ENCODE data around the gene AAMP.
A peak's percentile ranks its signal among the peaks of the same experiment; 100 is the strongest.

AAMP gene

DNA sequence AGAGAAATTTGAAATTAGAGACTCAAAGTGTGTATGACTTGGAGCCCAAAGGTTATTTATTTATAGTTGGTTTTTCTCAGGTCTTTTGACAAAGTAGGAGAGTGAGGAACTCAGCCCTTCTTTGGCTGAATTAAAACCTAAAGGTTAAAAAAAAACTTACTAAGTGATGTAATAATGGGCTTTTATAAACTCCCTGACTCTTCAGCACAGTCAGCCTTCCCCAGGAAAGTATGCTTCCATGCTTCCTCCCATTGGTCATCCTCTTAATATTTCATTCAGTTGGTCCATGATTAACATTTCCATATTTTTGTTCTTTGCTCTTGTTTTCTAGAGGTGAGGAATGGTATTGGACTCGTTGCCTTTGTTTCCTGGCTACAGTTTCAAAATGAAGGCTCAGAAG is 45.8 kb downstream of the AAMP start:
- DNase-seq (ENCODE audit: low read depth in 2 of 2, low spot score in 1 of 2) = no peak

DNA sequence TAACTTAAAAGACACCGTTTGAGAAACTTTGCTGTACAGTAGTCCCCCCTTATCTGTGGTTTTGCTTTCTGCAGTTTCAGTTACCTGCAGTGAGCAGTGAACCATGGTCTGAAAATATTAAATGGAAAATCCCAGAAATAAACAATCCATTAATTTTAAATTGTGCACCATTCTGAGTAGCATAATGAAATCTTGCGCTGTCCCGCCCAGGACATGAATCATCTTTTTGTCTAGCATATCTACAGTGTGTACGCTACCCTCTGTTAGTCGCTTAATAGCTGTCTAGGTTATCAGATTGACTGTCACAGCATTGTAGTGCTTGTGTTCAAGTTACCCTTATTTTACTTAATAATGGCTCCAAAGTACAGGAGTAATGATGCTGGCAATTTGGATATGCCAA is 46.9 kb downstream of the AAMP start:
- no peak for DNase-seq (ENCODE audit: low read depth in 2 of 2, low spot score in 1 of 2)

DNA sequence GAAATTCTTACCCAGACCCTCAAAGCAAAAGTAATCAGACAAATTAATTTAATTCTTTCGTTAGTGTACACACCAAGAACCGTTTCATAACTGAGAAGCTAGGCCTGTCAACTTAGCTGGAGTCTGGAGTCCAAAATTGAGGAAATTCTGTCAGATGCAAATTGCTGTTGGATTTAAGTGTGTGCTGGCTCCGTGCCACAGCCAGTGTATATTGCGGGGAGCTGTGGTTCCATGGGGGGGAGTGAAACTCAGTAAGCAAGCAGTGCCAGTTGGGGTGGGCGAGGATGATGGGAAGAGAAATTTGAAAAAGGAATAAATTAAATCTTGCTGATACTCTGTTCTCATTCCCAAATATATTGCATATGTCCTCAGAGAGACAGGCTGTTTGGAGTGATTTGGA is 48.9 kb downstream of the AAMP start:
- DNase-seq (ENCODE audit: low read depth in 2 of 2, low spot score in 1 of 2) = no peak

DNA sequence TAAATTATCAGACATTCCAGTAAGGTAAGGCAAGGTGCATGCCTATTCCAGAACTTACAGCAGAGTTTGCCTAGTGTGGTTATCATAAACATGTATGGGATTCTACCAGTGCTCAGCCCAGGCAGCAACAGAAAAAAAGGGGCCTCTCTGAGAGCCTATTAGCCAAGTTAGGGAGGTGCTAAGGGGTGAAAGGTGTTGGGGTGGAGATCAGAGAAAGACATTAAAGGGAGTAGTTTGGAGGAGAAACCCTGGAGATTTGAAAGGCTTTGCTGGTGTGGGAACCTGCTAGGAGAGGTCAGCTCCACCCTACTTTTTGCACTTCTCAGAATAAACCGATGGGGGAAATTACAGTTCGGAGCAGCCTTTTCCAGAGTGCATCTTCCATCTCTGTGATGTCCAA is 50.0 kb downstream of the AAMP start:
- no peak for DNase-seq (ENCODE audit: low read depth in 2 of 2, low spot score in 1 of 2)

DNA sequence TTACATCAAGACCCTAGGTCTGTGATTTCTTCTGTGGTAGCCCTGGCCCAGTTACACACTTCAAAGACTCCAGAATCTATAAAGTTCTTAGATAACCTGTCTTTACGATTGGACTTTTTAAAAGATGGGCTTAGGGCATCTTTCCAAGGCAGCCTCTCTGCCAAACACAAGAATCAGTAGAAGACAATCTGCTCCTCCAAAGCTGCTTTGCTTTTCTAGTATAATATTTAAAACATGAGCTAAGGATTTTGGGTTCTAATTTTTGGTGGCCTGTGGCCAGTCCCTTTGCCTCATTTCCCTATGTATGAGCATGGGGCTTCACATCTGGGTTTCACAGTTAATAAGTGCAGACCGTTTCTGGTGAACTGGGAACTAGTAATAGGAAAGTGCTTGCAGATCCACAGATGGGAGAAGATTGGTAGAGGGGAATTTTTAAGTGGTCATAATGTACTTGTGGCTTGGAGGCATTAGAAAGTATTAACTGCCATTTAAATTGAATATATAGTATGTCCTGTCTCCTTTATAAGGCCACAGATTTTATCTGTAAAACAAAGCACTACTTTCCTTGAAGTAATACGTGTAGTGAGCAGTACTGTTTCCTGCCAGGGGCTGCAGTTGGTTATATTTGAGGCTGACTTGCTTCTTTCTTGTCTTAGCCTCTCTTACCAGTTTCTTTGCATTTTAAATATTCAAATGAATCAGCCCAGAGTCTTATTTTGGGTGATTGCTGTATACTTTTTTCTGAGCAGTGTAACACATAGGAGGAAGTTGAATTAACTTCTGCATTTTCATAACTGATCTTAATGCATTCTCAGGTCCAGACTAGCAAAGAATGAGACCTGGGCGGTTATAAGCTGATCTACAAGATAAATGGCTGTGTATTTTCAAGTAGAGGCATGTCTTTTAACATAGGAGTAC is 51.4 kb downstream of the AAMP start:
- DNase-seq (ENCODE audit: low read depth in 2 of 2, low spot score in 1 of 2) = no peak

DNA sequence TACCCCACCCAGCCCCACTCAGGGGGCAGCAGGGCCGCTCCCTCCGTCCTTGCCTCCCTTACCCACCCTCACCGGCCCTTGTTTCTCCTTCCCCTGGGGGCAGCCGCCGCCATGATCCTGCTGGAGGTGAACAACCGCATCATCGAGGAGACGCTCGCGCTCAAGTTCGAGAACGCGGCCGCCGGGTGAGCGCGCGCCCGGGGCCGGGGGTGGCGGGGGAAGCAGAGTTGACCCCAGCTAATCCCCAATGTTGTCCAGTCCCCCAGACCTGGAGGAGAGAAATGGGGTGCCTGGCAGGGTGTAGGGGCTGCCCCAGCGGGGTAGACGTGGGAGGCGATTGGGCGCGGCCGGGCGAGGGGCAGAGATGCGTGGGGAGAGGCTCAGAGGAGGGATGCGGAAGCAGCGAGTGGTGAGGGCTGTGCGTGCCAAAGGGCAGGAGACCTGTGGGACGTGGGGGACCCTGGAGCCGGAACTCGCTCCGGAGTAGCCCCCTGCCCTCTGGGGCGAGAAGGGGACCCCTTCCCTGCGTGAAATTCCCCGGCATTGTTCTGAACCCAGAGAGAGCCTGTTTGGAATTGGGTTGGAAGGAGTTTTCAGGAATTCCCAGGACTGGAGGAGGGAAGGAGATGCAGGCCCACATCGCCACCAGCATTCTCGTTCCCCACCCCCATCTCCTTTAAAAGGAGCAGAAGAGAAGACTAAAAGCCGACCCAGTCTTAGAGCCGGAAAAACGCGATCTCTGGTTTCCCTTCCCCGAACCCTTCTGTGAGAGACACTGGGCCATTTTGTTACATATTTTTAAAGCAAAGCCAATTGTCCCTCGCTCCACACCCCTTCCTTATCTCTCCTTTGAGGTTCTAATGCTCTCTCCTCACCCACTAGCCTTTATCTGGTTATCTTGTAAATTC is 52.3 kb downstream of the AAMP start:
- peak in 1 of 2 donors; percentile 46 for DNase-seq (ENCODE audit: low read depth in 2 of 2, low spot score in 1 of 2)

DNA sequence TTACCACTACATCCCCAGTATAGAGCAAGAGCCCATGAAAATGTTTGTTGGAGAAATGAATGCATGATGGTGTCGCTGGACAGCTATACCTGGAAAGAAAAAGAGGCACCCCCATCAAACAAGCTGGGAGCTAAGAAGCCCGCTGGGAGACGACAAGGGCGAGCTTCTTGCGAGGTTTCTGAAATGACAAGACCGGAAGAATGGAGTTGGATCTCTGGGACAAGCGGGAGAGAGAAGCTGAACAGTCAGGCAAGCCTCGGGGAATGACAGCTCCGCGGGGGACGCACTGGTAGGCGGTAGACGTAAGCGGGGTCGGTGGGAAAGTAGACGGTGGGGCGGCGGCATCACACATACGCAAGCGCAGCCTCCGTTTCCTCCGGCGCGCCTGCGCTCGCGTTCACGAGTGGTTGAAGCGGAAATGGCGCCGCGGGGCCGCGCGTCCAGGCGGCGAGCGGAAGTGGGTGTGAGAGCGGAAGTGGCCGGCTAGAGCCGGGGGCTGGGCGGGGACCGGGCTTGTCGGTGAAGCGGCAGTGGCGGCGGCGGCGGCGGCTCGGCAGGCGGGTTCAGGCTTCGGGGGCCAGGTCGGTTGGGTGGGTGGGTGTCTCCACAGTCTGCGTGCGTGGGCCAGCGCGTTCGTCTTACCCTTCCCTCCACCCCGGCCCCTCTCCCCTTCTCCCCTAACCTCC is 53.1 kb downstream of the AAMP start, which contains the start of gene ARPC2:
Gene ARPC2 (plus strand): TSS at position 516 of the 686 bp plus-strand sequence. CDS start 282 bp downstream, outside the sequence.
- DNase-seq (ENCODE audit: low read depth in 2 of 2, low spot score in 1 of 2) = peak; percentile 91 to 92

DNA sequence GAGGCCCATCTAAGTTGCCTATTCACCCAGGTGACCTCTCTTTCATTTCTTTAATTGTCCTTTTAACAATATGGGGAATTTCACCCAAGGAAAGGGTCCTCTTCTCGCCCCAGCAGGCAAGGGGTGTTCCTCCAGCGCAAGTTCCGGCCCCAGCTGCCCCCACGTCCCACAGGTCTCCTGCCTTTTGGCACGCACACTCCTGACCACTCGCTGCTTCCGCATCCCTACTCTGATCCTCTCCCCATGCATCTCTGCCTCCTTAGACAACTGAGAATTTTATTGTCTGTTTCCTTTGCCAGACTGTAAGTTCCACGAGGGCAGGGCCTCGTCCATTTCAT is 53.6 kb downstream of the AAMP start:
- DNase-seq (ENCODE audit: low read depth in 2 of 2, low spot score in 1 of 2) = no peak

Data from stimulated activated CD8-positive, alpha-beta memory T cell treated with anti-CD3 and anti-CD28 coated beads, Interleukin-4, amount 100 ng/mL, for 1 hour (primary cell).